Nephron progenitor cell (in vitro differentiated cells): Measurements from ENCODE around the gene CA5A.
"Not testable (repeated sequence)": the region's sequence is repeated elsewhere in the genome, so short reads cannot be mapped to it uniquely, and the experiment has no call there.

Experiments used
- DNase-seq: peaks from one replicate; pipeline ENCODE4 v3.0.0; 2021
- H3K27ac Mint-ChIP-seq: 2 replicates; pipeline ENCODE4 v1.8.0; 2021; ENCODE audit warnings: mild to moderate bottlenecking, moderate library complexity, mixed read lengths
- H3K27me3 Mint-ChIP-seq: 2 replicates; pipeline ENCODE4 v1.8.0; 2021; ENCODE audit warnings: mild to moderate bottlenecking, low read depth, mixed read lengths; ENCODE audit not compliant: poor library complexity
- H3K36me3 Mint-ChIP-seq: 2 replicates; pipeline ENCODE4 v1.8.0; 2021; ENCODE audit warnings: low read depth, mixed read lengths
- H3K4me1 Mint-ChIP-seq: 2 replicates; pipeline ENCODE4 v1.8.0; 2021; ENCODE audit warnings: mixed read lengths
- H3K4me3 Mint-ChIP-seq: 2 replicates; pipeline ENCODE4 v1.8.0; 2021; ENCODE audit warnings: mild to moderate bottlenecking, moderate library complexity, mixed read lengths
- H3K9me3 Mint-ChIP-seq: 2 replicates; pipeline ENCODE4 v1.8.0; 2021; ENCODE audit warnings: mild to moderate bottlenecking, moderate library complexity, mixed read lengths
- CTCF ChIP-seq: fragments of 200-600 bp; sonication (generic); IDR thresholded peaks from 2 replicates; pipeline ENCODE4 v1.5.0; 2021; ENCODE audit warnings: antibody characterized with exemption

The CA5A gene

GRCh38 chr16:87945351-87946042 lies 9.2 kb upstream of the CA5A start:
- Mint-ChIP-seq H3K9me3 (no peaks in the 10 kb centered on the region), H3K36me3 (no peaks in the 10 kb centered on the region), H3K27ac (no peak overlapping the region), H3K4me3 (peak overlapping the region; percentile 69), H3K4me1 (peaks cover 26% of the 10 kb centered on the region), H3K27me3 (peaks cover 5% of the 10 kb centered on the region)
- TF ChIP-seq CTCF: no peak
- DNase-seq: peak; percentile 41

- no peak overlapping the region for H3K27ac Mint-ChIP-seq
- TF ChIP-seq CTCF: no peak
- H3K4me3 Mint-ChIP-seq: no peak overlapping the region
- H3K36me3 Mint-ChIP-seq: no peaks in the 10 kb centered on the region
- no peaks in the 10 kb centered on the region for H3K9me3 Mint-ChIP-seq
- DNase-seq: no peak
- peaks cover 7% of the 10 kb centered on the region for H3K27me3 Mint-ChIP-seq
- H3K4me1 Mint-ChIP-seq: peaks cover 15% of the 10 kb centered on the region
Measured at GRCh38 chr16:87942680-87943079, 6.4 kb upstream of the CA5A start.

GRCh38 chr16:87939562-87940423 lies 3.5 kb upstream of the CA5A start:
- no peak for TF ChIP-seq CTCF
- peaks cover 18% of the 10 kb centered on the region for H3K27me3 Mint-ChIP-seq
- peaks cover 1% of the 10 kb centered on the region for H3K4me1 Mint-ChIP-seq
- H3K4me3 Mint-ChIP-seq: no peak overlapping the region
- no peak for DNase-seq
- H3K27ac Mint-ChIP-seq: no peak overlapping the region
- no peaks in the 10 kb centered on the region for H3K9me3 Mint-ChIP-seq
- H3K36me3 Mint-ChIP-seq: no peaks in the 10 kb centered on the region

- H3K36me3 Mint-ChIP-seq: no peaks in the 10 kb centered on the region
- H3K4me1 Mint-ChIP-seq: no peaks in the 10 kb centered on the region
- DNase-seq: no peak
- H3K27ac Mint-ChIP-seq: no peak overlapping the region
- H3K27me3 Mint-ChIP-seq: peaks cover 15% of the 10 kb centered on the region
- no peaks in the 10 kb centered on the region for H3K9me3 Mint-ChIP-seq
- H3K4me3 Mint-ChIP-seq: no peak overlapping the region
- TF ChIP-seq CTCF: no peak
Measured at GRCh38 chr16:87938412-87938949, 2.2 kb upstream of the CA5A start.

GRCh38 chr16:87937231-87937542 lies 858 bp upstream of the CA5A start:
- H3K27me3 Mint-ChIP-seq: peaks cover 15% of the 10 kb centered on the region
- not testable (repeated sequence) for H3K36me3 Mint-ChIP-seq, H3K9me3 Mint-ChIP-seq, DNase-seq, H3K4me1 Mint-ChIP-seq, H3K27ac Mint-ChIP-seq, H3K4me3 Mint-ChIP-seq

- not testable (repeated sequence) for H3K4me1 Mint-ChIP-seq, H3K36me3 Mint-ChIP-seq, H3K9me3 Mint-ChIP-seq, DNase-seq, H3K4me3 Mint-ChIP-seq, H3K27ac Mint-ChIP-seq
- peaks cover 15% of the 10 kb centered on the region for H3K27me3 Mint-ChIP-seq
Measured at GRCh38 chr16:87936016-87936374, 334 bp downstream of the CA5A start.

DNA sequence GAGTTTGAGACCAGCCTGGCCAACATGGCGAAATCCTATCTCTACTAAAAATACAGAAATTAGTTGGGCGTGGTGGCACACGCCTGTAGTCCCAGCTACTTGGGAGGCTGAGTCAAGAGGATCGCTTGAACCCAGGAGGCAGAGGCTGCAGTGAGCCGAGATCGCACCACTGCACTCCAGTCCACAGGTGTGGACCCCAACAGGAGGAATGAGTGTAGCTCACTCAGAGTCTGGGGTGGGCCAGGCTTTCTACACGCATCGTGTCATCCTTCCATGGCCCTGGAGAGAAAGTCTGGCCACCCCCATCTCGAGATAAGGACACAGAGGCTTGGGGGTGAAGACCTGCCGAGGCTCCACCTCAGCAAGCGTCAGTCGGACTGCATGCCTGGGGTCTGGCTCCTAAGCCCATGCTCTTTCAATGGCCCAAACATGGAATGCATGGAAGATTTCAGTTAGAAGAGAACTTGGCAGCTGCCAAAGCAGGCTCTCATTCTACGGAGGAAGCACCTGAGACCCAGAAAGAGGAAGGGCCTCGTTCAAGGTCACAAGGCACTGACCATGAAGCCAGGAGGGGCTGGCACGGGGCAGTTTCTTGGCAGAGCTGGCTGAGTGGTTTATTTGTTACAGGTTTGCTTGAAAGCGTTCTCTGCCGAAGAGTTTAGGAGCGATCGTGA lies 1.4 kb downstream of the CA5A start:
- not testable (repeated sequence) for H3K27ac Mint-ChIP-seq, DNase-seq, H3K9me3 Mint-ChIP-seq, H3K36me3 Mint-ChIP-seq, H3K4me3 Mint-ChIP-seq, H3K4me1 Mint-ChIP-seq
- H3K27me3 Mint-ChIP-seq: peaks cover 15% of the 10 kb centered on the region
